Measurements from ENCODE around the gene PLEKHA7. TPM values are rescaled to one million over a fixed set of nuclear protein-coding genes. Genes with fewer than 3 reads are reported as not detected.

Gene PLEKHA7, protein sequence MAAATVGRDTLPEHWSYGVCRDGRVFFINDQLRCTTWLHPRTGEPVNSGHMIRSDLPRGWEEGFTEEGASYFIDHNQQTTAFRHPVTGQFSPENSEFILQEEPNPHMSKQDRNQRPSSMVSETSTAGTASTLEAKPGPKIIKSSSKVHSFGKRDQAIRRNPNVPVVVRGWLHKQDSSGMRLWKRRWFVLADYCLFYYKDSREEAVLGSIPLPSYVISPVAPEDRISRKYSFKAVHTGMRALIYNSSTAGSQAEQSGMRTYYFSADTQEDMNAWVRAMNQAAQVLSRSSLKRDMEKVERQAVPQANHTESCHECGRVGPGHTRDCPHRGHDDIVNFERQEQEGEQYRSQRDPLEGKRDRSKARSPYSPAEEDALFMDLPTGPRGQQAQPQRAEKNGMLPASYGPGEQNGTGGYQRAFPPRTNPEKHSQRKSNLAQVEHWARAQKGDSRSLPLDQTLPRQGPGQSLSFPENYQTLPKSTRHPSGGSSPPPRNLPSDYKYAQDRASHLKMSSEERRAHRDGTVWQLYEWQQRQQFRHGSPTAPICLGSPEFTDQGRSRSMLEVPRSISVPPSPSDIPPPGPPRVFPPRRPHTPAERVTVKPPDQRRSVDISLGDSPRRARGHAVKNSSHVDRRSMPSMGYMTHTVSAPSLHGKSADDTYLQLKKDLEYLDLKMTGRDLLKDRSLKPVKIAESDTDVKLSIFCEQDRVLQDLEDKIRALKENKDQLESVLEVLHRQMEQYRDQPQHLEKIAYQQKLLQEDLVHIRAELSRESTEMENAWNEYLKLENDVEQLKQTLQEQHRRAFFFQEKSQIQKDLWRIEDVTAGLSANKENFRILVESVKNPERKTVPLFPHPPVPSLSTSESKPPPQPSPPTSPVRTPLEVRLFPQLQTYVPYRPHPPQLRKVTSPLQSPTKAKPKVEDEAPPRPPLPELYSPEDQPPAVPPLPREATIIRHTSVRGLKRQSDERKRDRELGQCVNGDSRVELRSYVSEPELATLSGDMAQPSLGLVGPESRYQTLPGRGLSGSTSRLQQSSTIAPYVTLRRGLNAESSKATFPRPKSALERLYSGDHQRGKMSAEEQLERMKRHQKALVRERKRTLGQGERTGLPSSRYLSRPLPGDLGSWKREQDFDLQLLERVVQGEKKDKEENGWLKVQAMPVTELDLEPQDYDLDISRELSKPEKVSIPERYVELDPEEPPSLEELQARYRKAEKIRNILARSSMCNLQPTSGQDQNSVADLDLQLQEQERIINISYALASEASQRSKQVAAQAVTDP
- total RNA-seq: 0.18 and 0.30 TPM in 2 replicates

DNA sequence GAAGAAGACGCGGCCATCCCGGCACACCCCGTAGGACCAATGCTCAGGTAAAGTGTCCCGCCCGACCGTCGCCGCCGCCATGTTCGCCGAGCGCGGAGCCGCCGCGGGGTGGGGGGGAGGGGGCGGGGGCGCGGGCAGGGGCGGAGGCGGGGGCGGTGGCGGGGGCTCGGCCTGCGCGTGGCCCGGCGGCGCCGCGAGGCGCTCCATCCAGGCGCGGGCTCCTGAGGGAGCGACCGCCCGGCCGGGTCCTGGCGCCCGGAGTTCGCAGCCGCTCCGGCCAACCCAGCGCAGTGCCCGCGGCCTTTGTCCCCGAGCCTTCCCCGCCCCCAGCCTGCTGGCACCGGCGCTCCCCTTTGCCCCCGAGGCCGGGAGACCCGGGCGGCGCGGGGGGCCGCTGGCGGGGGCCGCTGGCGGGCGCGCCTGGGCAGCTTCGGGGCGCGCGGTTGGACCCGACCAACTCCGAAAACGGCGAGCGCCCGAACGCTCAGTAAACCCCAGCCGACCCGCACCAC is at the start of gene PLEKHA7:
Gene PLEKHA7 (minus strand): TSS at position 94 of the 512 bp plus-strand sequence. CDS start 13 bp downstream, at position 81.

DNA sequence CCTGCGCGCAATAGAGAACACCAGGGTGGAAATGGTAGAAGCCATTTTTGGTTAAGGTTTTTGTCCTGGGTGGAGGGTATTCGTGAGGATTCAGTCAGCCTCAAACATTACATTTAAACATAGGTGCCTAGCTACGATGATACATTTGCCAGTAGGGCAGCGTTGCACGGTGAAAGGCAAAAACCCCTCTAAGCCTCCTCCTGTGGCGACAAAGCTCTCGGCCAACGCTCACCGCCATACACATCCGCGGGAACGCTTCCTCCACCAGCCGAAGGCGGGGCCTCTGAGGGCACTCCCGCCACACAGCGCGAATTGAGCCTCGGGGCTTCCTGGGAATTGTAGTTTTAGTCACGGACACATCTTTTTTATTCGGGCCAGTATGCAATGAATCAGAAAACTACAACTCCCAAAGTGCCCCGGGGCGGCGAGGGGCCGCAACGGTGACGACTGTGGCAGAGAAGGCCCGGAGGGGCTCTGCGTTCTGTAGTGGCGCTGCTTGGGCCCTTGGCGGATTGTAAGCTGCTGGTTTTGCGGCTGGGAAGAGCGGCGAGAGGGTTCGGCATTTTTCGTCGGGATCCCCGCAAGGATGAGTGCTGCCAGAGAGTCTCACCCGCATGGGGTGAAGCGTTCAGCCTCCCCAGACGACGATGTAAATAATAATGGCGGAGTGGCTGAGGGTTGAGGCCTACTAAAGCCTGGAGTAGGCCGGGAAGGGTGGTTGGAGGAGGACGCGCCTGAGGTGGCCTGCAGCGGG is 275.8 kb downstream of the PLEKHA7 start, which contains the start of gene C11orf58:
Gene C11orf58 (plus strand): TSS at position 455 of the 754 bp plus-strand sequence. CDS start 132 bp downstream, at position 587.

Other genes starting within 250 kb of the PLEKHA7 start
- 400 and 792 TPM in 2 replicates for gene RPS13, start 63.3 kb upstream of the PLEKHA7 start, total RNA-seq
- gene PIK3C2A, start 193.6 kb upstream of the PLEKHA7 start, total RNA-seq: 88.5 and 110 TPM in 2 replicates

Data from smooth muscle cell of the umbilical artery (primary cell).